Lung microvascular endothelial cell (primary cell): Measurements from ENCODE around the gene ZNF787. TPM values are rescaled to one million over a fixed set of nuclear protein-coding genes. Genes with fewer than 3 reads are reported as not detected.
A peak's percentile ranks its signal among the peaks of the same experiment; 100 is the strongest.

ENCODE experiments used
- DNase-seq, 2 donors: peaks; one replicate each; pipeline versions ENCODE4 v3.0.0 to v3.0.0-alpha.2; 2010; ENCODE audit warnings: low read depth in 2 of 2
- total RNA-seq: library from RNA; depleted of rRNA; stranded (reverse); fragments of >200 nt; gene quantifications from 2 replicates; pipeline ENCODE4 v1.2.1, GENCODE V29; 2014

ZNF787 gene
- total RNA-seq, 1 donor from 2014 or later: 31.0 TPM

DNA sequence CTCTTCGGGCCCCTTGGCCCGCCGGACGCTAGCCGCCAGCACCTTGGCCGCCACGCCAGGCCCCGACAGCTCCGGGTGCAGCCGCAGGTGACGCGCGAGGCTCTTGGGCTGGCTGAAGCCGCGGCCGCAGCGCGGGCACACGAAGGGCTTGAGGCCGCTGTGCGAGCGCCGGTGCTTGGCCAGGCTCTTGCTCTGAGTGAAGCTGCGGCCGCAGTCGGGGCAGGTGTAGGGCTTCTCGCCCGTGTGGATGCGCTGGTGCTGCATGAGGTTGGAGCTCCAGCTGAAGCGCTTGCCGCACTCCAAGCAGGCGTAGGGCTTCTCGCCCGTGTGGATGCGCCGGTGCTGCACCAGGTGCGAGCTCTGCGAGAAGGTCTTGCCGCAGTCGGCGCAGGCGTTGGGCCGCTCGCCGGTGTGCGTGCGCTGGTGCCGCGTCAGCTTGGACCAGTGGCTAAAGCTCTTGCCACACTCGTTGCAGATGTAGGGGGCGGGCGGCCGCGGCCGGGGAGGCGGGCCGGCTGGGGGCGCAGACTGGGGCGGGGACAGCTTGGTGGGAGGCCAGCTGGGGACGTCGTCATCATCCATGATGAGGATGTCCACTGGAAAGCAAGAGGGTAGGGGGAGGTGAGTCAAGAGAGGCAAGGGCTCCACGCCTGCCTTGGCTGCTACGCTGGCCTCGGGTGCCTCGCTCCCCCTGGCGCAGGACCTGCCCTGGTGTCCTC lies 32.4 kb downstream of the ZNF787 start:
- no peak for DNase-seq

DNA sequence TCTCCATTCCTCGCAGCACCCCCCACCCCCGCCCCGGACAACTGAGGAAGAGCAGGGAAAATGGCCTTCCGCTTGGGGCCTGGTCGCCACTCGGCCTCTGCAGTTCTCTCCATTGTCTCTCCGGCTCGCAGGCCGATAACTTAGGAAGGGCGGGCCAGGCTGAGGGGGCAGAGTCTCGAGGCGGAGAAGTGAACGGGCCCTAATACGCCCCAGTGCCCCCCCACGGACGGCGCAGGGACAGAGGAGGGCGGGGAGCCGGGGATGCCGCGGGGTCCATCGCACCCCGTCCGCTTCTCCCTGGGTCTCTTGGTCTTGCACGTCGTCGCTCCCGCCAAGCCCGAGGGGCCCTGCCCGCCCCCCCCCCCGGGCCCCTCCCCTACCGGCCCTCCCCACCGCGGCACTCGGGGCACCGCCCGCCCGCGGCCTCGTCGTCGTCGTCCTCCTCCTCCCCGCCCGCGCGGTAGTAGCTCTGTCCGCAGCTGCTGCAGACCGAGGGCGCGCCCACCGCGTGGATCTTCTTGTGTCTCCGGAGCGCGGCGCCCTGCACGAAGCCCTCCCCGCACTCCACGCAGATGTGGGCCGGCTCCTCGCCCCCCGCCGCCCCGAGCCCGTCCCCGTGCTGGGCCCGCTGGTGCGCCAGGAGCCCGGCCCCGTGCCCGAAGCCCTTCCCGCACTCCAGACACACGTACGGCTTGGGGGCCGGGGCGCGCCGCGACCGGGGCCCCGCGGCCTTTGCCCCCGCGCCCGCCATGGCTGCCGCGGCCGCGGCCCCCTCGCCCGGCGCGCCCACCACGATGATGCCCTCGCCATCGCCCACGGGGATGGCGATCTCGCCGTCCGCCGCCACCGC lies 33.2 kb downstream of the ZNF787 start:
- no peak for DNase-seq

DNA sequence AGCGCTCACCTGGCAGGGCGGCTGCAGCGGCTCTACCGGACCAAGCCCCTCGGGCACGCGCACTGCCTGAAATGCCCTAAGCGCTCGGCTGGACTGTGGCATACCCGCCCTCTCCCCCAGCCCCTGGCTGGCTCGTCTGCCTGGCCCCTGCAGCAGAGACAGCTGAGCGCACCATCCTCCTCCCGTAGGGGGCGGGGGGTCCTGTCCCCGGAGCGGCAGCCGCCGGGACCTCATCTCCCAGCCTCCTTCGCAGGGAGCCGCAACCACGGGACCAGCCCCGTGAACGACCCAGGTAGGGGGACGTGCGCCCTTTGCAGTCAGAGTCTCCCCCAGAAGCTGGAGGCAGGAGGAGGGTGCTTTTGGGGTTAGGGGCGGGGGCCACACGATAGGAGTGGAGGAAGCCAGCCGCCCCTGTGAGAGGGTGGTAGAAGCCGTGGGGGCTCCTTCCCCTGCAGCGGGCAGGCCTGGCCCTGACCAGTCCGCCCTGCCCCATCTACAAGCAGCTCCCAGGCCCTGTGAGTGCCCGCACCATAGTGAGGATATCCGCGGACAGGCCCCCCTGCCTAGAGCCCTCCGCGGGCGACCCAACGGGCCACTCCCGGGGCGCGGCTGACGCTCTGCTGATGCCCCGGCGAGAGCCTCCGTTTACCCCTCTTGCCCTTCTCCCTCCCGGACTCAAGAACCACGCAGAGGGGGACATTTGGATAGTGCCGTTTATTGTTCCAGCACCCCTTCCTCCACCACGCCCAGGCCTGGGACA lies 34.2 kb downstream of the ZNF787 start:
- DNase-seq: no peak

- DNase-seq: no peak
Observed at GRCh38 chr19:56085571-56086275, 35.4 kb downstream of the ZNF787 start.

GRCh38 chr19:56084835-56085536 lies 36.1 kb downstream of the ZNF787 start:
- no peak for DNase-seq

DNA sequence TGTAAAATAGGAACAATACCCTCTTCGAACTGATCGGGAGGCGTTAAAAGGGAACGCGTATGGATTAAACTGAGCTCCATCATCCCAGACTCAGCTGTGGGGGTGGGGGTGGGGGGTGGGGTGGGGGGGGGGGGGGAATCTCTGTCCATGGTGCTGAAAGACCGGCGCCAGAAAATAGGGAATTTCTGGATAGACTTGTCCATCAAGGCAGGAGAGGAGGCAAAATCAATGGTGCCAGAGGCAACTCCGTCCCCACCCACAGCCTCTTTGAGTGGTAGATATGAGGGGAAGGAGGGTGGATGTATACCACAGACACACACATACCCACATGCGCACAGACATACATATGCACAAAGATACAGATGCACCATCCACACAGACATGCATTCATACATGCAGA lies 37.4 kb downstream of the ZNF787 start:
- no peak for DNase-seq

DNA sequence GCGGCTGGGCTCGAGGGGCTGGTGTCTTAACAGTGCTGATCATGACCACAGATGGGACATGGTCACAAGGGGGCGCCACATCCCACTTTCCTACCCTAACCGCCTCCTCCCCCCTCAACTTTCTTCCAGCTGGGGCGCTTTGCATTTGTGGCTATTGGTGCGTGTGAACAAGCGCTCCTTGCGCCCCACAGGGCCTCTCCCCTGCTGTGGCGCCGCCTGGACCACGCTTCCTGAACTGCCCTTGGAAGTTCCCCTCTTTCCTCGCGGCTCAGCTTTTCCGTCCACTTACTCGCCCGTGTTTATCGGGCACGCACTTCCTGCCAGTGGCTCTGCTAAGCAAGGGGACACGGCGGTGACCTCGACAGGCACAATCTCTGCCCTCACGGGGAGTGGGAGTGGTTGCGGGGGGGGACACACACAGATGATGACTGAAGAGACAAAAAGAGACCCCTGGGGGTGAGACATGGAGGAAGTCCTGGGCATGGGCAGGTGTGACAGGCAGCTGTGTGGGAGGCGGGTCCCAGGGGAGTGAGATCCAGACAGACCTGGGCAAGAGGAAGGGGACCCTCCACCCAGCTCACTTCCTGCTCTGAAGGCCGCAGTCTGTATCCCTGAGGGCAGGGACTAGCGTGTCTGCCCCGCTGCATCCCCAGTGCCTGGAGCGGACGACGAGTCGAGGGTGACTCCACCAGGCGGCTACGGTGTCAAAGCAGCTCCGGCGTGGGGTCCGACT lies 40.3 kb downstream of the ZNF787 start:
- peak; percentile 80 for DNase-seq

DNA sequence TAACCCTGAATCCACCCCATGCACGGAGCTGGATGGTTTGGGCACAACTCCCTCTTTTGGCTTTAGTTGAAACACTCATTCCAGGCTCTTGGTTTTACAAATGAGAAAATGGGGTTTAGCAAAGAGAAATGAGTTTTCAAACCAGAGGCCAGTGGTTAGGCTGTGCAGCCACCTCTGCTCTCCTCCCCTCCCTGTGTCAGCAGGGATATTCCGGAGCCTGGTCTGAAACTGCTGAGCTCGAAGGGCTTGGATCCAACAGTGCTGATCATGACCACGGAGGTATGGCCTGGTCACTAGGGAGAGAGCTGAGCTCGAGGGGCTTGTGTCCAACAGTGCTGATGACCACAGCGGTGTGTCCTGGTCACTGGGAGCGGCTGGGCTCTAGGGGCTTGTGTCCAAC lies 41.5 kb downstream of the ZNF787 start:
- DNase-seq: no peak

- DNase-seq: peak; percentile 62 to 64
Observed at GRCh38 chr19:56076498-56076897, 44.6 kb downstream of the ZNF787 start.

DNA sequence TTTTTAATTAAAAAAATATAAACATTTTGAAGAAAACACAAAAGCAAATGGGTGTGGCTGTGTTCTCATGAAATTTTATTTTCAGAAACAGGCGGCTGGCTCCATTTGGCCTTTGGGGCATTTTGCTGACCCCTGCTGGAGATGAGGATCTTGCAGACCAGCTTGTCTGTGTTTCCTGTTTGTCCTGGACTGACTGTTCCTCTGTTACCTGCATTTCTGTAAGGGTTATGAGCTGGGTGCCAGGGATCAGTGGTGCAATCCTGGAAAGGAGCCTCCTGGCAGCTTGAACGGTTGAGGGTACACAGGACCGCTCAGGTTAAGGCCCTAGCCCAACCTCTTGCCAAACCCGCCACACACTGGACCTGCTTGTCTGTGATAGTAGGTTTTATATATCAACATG lies 49.9 kb downstream of the ZNF787 start:
- DNase-seq: no peak

DNA sequence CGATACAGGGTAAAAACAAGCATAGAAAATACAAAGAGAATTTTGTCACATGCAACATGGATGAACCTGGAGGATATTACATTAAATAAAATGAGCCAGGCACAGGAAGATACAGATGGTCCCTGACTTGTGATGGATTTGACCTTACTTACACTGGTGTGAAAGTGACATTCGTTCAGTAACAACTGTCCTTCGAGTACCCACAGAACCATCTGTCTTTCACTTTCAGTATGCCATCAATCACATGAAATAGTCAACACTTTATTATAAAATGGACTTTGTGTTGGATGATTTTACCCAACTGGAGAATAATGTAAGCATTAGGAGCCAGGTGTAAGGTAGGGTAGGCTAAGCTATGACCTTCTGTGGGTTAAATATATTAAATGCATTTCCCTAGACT lies 51.5 kb downstream of the ZNF787 start:
- no peak for DNase-seq

GRCh38 chr19:56066152-56067023 lies 54.7 kb downstream of the ZNF787 start:
- DNase-seq: peak; percentile 48 to 63

GRCh38 chr19:56053596-56053995 lies 67.5 kb downstream of the ZNF787 start:
- no peak for DNase-seq

Other genes starting within 250 kb of the ZNF787 start
- gene NLRP13, start 189.0 kb downstream of the ZNF787 start, total RNA-seq: not detected in 2 replicates
- gene NLRP8, start 173.5 kb downstream of the ZNF787 start, total RNA-seq: not detected in 2 replicates
- gene NLRP5, start 134.5 kb downstream of the ZNF787 start, total RNA-seq: not detected in 2 replicates
- 8.1 and 12.5 TPM in 2 replicates for gene ZNF444, start 20.0 kb upstream of the ZNF787 start, total RNA-seq
- gene GALP, start 54.7 kb upstream of the ZNF787 start, total RNA-seq: not detected in 2 replicates
- gene ZSCAN5B, start 76.5 kb upstream of the ZNF787 start, total RNA-seq: not detected in 2 replicates
- not detected in 2 replicates for gene ZSCAN5C, start 81.0 kb upstream of the ZNF787 start, total RNA-seq
- 1.3 and 2.4 TPM in 2 replicates for gene EDDM13, start 151.5 kb upstream of the ZNF787 start, total RNA-seq
- gene ZSCAN5A, start 193.5 kb upstream of the ZNF787 start, total RNA-seq: 4.1 and 7.1 TPM in 2 replicates